ENCODE data around the gene PRKCD.
A peak's percentile ranks its signal among the peaks of the same experiment; 100 is the strongest.

The PRKCD gene

GRCh38 chr3:53157974-53158580 is 2.9 kb upstream of the PRKCD start:
- DNase-seq = no peak

- no peak for DNase-seq
Measured at GRCh38 chr3:53158765-53159155, 2.2 kb upstream of the PRKCD start.

GRCh38 chr3:53159156-53160060 is 1.6 kb upstream of the PRKCD start:
- DNase-seq = peak; percentile 22

- no peak for DNase-seq
Measured at GRCh38 chr3:53160061-53160659, 849 bp upstream of the PRKCD start.

- DNase-seq = no peak
Measured at GRCh38 chr3:53161450-53161819, 426 bp downstream of the PRKCD start.

GRCh38 chr3:53161820-53162671 is 1.0 kb downstream of the PRKCD start:
- no peak for DNase-seq

GRCh38 chr3:53162672-53163443 is 1.8 kb downstream of the PRKCD start:
- DNase-seq = no peak

GRCh38 chr3:53163444-53164387 is 2.7 kb downstream of the PRKCD start:
- DNase-seq = no peak

GRCh38 chr3:53164911-53165310 is 3.9 kb downstream of the PRKCD start:
- DNase-seq = no peak

- no peak for DNase-seq
Measured at GRCh38 chr3:53166206-53166605, 5.2 kb downstream of the PRKCD start.

- no peak for DNase-seq
Measured at GRCh38 chr3:53166781-53167291, 5.8 kb downstream of the PRKCD start.

- DNase-seq = no peak
Measured at GRCh38 chr3:53167418-53168174, 6.6 kb downstream of the PRKCD start.

GRCh38 chr3:53168175-53168923 is 7.3 kb downstream of the PRKCD start:
- DNase-seq = no peak

GRCh38 chr3:53169045-53169831 is 8.2 kb downstream of the PRKCD start:
- no peak for DNase-seq

- no peak for DNase-seq
Measured at GRCh38 chr3:53169832-53170324, 8.9 kb downstream of the PRKCD start.

GRCh38 chr3:53170325-53171063 is 9.5 kb downstream of the PRKCD start:
- no peak for DNase-seq

- no peak for DNase-seq
Measured at GRCh38 chr3:53171064-53171418, 10.0 kb downstream of the PRKCD start.
